C4-2B (cell line): ENCODE results near the gene MAP2.

ENCODE experiments used
- CTCF ChIP-seq: fragments of 450-650 bp; conservative IDR thresholded peaks from 2 replicates; pipeline ENCODE4 v1.5.1; 2017; ENCODE audit warnings: mild to moderate bottlenecking
- ZFX ChIP-seq: fragments of 450-650 bp; IDR thresholded peaks from 2 replicates; pipeline ENCODE4 v1.6.1; 2017

GRCh38 chr2:209753020-209753419 lies 329.2 kb downstream of the MAP2 start:
- TF ChIP-seq ZFX (no peak), CTCF (no peak)
